ENCODE results near the gene GTF2IRD1.

GRCh38 chr7:74598558-74598957, 144.9 kb downstream of the GTF2IRD1 start:
- no peak for TF ChIP-seq CTCF (IDR thresholded peaks at IDR 0.05 in 4 of 5, conservative IDR thresholded peaks at IDR 0.05 in 1 of 5)
- TF ChIP-seq POLR2A (IDR thresholded peaks at IDR 0.05), result no peak

Data from gastrocnemius medialis (tissue), 4 donors.